ENCODE data around the gene CPT1B. TPM values are rescaled to one million over a fixed set of nuclear protein-coding genes. Genes with fewer than 3 reads are reported as not detected.

Gene CPT1B
- total and polyA plus RNA-seq, 2 experiments from 2014 or later: 1.3 to 2.9 TPM

DNA sequence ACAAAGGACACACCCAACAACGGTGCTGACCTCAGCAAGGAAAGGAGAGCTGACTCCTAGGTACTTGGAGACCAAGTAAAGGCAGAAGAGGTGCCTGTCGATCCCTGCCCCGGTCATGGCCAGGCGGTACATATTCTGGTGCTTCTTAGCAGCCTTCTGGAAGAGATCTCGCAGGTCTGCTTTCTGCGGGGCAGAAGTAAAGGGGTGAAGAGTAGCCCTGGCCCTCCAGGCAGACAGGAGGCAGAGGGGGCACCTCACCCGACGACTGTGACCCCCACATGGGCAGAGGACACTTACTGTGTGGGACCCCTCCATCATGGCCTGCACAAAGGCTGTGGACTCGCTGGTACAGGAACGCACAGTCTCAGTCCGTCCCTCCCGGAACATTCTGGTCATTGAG, 7.4 kb downstream of the CPT1B start:
- H3K27me3 ChIP-seq (replicated peaks; ENCODE audit: insufficient read depth): no peaks in the 10 kb centered on the region
- no peaks in the 10 kb centered on the region for H4K20me1 ChIP-seq (ENCODE audit: insufficient read depth)
- H3K36me3 ChIP-seq (ENCODE audit: low read depth): no peaks in the 10 kb centered on the region
- no peak overlapping the region for H3K4me2 ChIP-seq (ENCODE audit: unreplicated experiment)
- TF ChIP-seq EZH2phosphoT487 (IDR thresholded peaks at IDR 0.05; ENCODE audit: insufficient read depth, low read depth) (no peak), EZH2 (IDR thresholded peaks at IDR 0.05; ENCODE audit: insufficient read depth, poor library complexity, severe bottlenecking) (no peak)
- no peak for DNase-seq
- H3K4me1 ChIP-seq (ENCODE audit: insufficient read depth): no peaks in the 10 kb centered on the region
- no peaks in the 10 kb centered on the region for H3K9me2 ChIP-seq (ENCODE audit: insufficient read depth)
- H3K9me3 ChIP-seq (ENCODE audit: low read depth): no peaks in the 10 kb centered on the region
- H3K27ac ChIP-seq: no peak overlapping the region
- no peak overlapping the region for H2AFZ ChIP-seq
- no peaks in the 10 kb centered on the region for H3F3A ChIP-seq (ENCODE audit: insufficient read depth)
- WGBS, 2 experiments (ENCODE audit: low coverage in 1 of 2, low lambda C conversion rate in 2 of 2, missing lambda C conversion rate in 2 of 2): 90 to 92% methylated on average over 12 of the region's 12 CpGs
- H3K79me2 ChIP-seq (ENCODE audit: insufficient read depth): no peaks in the 10 kb centered on the region
- H3K9ac ChIP-seq: no peak overlapping the region
- H3K4me3 ChIP-seq: no peak overlapping the region
- in situ Hi-C loops (cut with MboI): no loop called here

- Histone ChIP-seq H2AFZ (no peak overlapping the region), H3K4me1 (ENCODE audit: insufficient read depth) (no peaks in the 10 kb centered on the region), H3K9me2 (ENCODE audit: insufficient read depth) (no peaks in the 10 kb centered on the region), H4K20me1 (ENCODE audit: insufficient read depth) (no peaks in the 10 kb centered on the region), H3K27me3 (replicated peaks; ENCODE audit: insufficient read depth) (no peaks in the 10 kb centered on the region), H3K9ac (no peak overlapping the region), H3K27ac (no peak overlapping the region), H3K36me3 (ENCODE audit: low read depth) (no peaks in the 10 kb centered on the region), H3K9me3 (ENCODE audit: low read depth) (no peaks in the 10 kb centered on the region), H3K79me2 (ENCODE audit: insufficient read depth) (no peaks in the 10 kb centered on the region), H3F3A (ENCODE audit: insufficient read depth) (no peaks in the 10 kb centered on the region), H3K4me2 (ENCODE audit: unreplicated experiment) (no peak overlapping the region), H3K4me3 (no peak overlapping the region)
- TF ChIP-seq EZH2phosphoT487 (IDR thresholded peaks at IDR 0.05; ENCODE audit: insufficient read depth, low read depth) (no peak), EZH2 (IDR thresholded peaks at IDR 0.05; ENCODE audit: insufficient read depth, poor library complexity, severe bottlenecking) (no peak)
- in situ Hi-C loops (cut with MboI): no loop called here
- DNase-seq: no peak
- 81% methylated on average over 11 to 13 of the region's 13 CpGs for WGBS, 2 experiments (ENCODE audit: low coverage in 1 of 2, low lambda C conversion rate in 2 of 2, missing lambda C conversion rate in 2 of 2)
These were observed 8.2 kb downstream of the CPT1B start for GRCh38 chr22:50569896-50570535.

DNA sequence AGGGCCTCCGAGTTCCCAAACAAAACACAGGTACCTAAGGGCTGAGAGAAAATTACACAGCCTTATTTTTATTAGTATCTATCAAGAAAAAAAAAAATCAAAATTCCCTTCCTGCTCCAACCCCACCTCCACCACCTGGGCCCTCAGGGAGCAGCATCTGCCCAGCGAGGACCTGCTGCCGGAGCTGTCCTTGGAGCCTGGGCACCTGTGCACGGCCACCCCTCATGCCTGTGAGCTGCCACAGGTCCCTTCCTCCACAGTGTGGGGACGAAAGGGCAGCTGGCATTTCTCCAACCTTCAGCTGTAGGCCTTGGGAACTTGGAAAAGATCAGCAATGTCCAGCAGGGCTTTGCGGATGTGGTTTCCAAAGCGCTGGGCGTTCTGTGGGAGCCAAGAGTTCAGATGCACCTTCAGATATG, 9.2 kb downstream of the CPT1B start:
- no peaks in the 10 kb centered on the region for H3F3A ChIP-seq (ENCODE audit: insufficient read depth)
- H3K36me3 ChIP-seq (ENCODE audit: low read depth): no peaks in the 10 kb centered on the region
- no peaks in the 10 kb centered on the region for H3K9me2 ChIP-seq (ENCODE audit: insufficient read depth)

GRCh38 chr22:50568626-50569025, 9.6 kb downstream of the CPT1B start:
- in situ Hi-C loops (cut with MboI): no loop called here
- 81 to 88% methylated on average over 7 of the region's 7 CpGs for WGBS, 2 experiments (ENCODE audit: low coverage in 1 of 2, low lambda C conversion rate in 2 of 2, missing lambda C conversion rate in 2 of 2)
- no peak for TF ChIP-seq EZH2 (IDR thresholded peaks at IDR 0.05; ENCODE audit: insufficient read depth, poor library complexity, severe bottlenecking)

More for the DNA sequence above, 9.2 kb downstream of the CPT1B start:
- Histone ChIP-seq H4K20me1 (ENCODE audit: insufficient read depth) (no peaks in the 10 kb centered on the region), H3K27ac (no peak overlapping the region), H3K4me1 (ENCODE audit: insufficient read depth) (no peaks in the 10 kb centered on the region), H3K27me3 (replicated peaks; ENCODE audit: insufficient read depth) (no peaks in the 10 kb centered on the region), H3K4me2 (ENCODE audit: unreplicated experiment) (no peak overlapping the region), H3K79me2 (ENCODE audit: insufficient read depth) (no peaks in the 10 kb centered on the region), H2AFZ (no peak overlapping the region), H3K9me3 (ENCODE audit: low read depth) (no peaks in the 10 kb centered on the region), H3K4me3 (no peak overlapping the region), H3K9ac (no peak overlapping the region)
- WGBS, 2 experiments (ENCODE audit: low coverage in 1 of 2, low lambda C conversion rate in 2 of 2, missing lambda C conversion rate in 2 of 2): 82 to 91% methylated on average over 8 of the region's 8 CpGs
- in situ Hi-C loops (cut with MboI): no loop called here
- TF ChIP-seq EZH2 (IDR thresholded peaks at IDR 0.05; ENCODE audit: insufficient read depth, poor library complexity, severe bottlenecking): no peak
- no peak for TF ChIP-seq EZH2phosphoT487 (IDR thresholded peaks at IDR 0.05; ENCODE audit: insufficient read depth, low read depth)
- no peak for DNase-seq

More at GRCh38 chr22:50568626-50569025, 9.6 kb downstream of the CPT1B start:
- Histone ChIP-seq H3K9me3 (ENCODE audit: low read depth) (no peaks in the 10 kb centered on the region), H3K4me3 (no peak overlapping the region), H3K9me2 (ENCODE audit: insufficient read depth) (no peaks in the 10 kb centered on the region), H3K9ac (no peak overlapping the region), H3K27ac (no peak overlapping the region), H3K4me1 (ENCODE audit: insufficient read depth) (no peaks in the 10 kb centered on the region), H3K4me2 (ENCODE audit: unreplicated experiment) (no peak overlapping the region), H2AFZ (no peak overlapping the region), H4K20me1 (ENCODE audit: insufficient read depth) (no peaks in the 10 kb centered on the region), H3K36me3 (ENCODE audit: low read depth) (no peaks in the 10 kb centered on the region), H3K27me3 (replicated peaks; ENCODE audit: insufficient read depth) (no peaks in the 10 kb centered on the region), H3K79me2 (ENCODE audit: insufficient read depth) (no peaks in the 10 kb centered on the region), H3F3A (ENCODE audit: insufficient read depth) (no peaks in the 10 kb centered on the region)
- no peak for DNase-seq
